PC-3 (cell line): ENCODE results near the gene TP53INP2. TPM values are rescaled to one million over a fixed set of nuclear protein-coding genes. Genes with fewer than 3 reads are reported as not detected.

Experiments used
- ATAC-seq: fragments of 200-7000 bp; cut with Tn5 transposase; 2 replicates; pipeline ENCODE4 v1.9.1; 2020; ENCODE audit warnings: mild to moderate bottlenecking, moderate library complexity
- BruUV-seq: library from RNA; stranded (reverse); fragments of 400-500 nt; replicated peaks from 2 replicates; lab custom pipeline; 2021; lab: Mats Ljungman, UMichigan
- CTCF ChIA-PET: fragments of 300-600 bp; sonication (Branson Sonifier 250); formaldehyde crosslinking; loops from one replicate; lab custom pipeline; 2022; ENCODE audit warnings: antibody characterized with exemption; lab: Charles Lee
- POLR2A ChIA-PET: fragments of 300-600 bp; sonication (Branson Sonifier 250); formaldehyde crosslinking; loops from one replicate; lab custom pipeline; 2022; ENCODE audit warnings: antibody characterized with exemption; ENCODE audit not compliant: unreplicated experiment; lab: Charles Lee
- DNase-seq: peaks from one replicate; pipeline ENCODE4 v3.0.0-alpha.2; 2015
- H2AFZ ChIP-seq: fragments of 300-600 bp; sonication (generic); 2 replicates; pipeline ENCODE4 v1.6.0; 2016; ENCODE audit warnings: antibody characterized with exemption, low read length
- H3F3A ChIP-seq: fragments of 300-600 bp; sonication (generic); one replicate; pipeline ENCODE4 v1.6.0; 2017; ENCODE audit warnings: antibody characterized with exemption, low read length, control low read depth, mild to moderate bottlenecking; ENCODE audit not compliant: unreplicated experiment
- H3K27ac ChIP-seq: fragments of 300-600 bp; sonication (generic); 2 replicates; pipeline ENCODE4 v1.5.1; 2016; ENCODE audit warnings: mild to moderate bottlenecking, low read length
- H3K27me3 ChIP-seq: fragments of 300-600 bp; sonication (generic); 2 replicates; pipeline ENCODE4 v1.6.1; 2016; ENCODE audit warnings: low read length, mixed read lengths
- H3K36me3 ChIP-seq: fragments of 300-600 bp; sonication (generic); 2 replicates; pipeline ENCODE4 v1.6.1; 2016; ENCODE audit warnings: low read depth, mixed run types, low read length, mixed read lengths
- H3K4me1 ChIP-seq: fragments of 300-600 bp; sonication (generic); 2 replicates; pipeline ENCODE4 v1.5.1; 2016; ENCODE audit warnings: low read length; ENCODE audit not compliant: insufficient read depth
- H3K4me2 ChIP-seq: fragments of 300-600 bp; sonication (generic); 2 replicates; pipeline ENCODE4 v1.6.0; 2016; ENCODE audit warnings: low read length
- H3K4me3 ChIP-seq: fragments of 300-600 bp; sonication (generic); 2 replicates; pipeline ENCODE4 v1.5.1; 2016; ENCODE audit warnings: mild to moderate bottlenecking, low read length, mixed read lengths
- H3K79me2 ChIP-seq: fragments of 300-600 bp; sonication (generic); 2 replicates; pipeline ENCODE4 v1.6.1; 2017; ENCODE audit warnings: low read length, mixed read lengths
- H3K9ac ChIP-seq: fragments of 300-600 bp; sonication (generic); 2 replicates; pipeline ENCODE4 v1.6.0; 2016; ENCODE audit warnings: mild to moderate bottlenecking, low read length
- H3K9me2 ChIP-seq: fragments of 300-600 bp; sonication (generic); replicated peaks from 2 replicates; pipeline ENCODE4 v1.6.1; 2016; ENCODE audit warnings: mixed run types, low read length, mixed read lengths
- H3K9me3 ChIP-seq: fragments of 300-600 bp; sonication (generic); 2 replicates; pipeline ENCODE4 v1.6.1; 2016; ENCODE audit warnings: low read length, mixed read lengths
- H4K20me1 ChIP-seq: fragments of 300-600 bp; sonication (generic); 2 replicates; pipeline ENCODE4 v1.6.1; 2016; ENCODE audit warnings: low read length, mixed read lengths
- EZH2 ChIP-seq: fragments of 300-600 bp; sonication (generic); IDR thresholded peaks from one replicate; pipeline ENCODE4 v1.6.1; 2017; ENCODE audit warnings: antibody characterized with exemption, mild to moderate bottlenecking, low read length; ENCODE audit not compliant: unreplicated experiment
- EZH2phosphoT487 ChIP-seq: fragments of 300-600 bp; sonication (generic); IDR thresholded peaks from 2 replicates; pipeline ENCODE4 v1.6.1; 2018; ENCODE audit warnings: mild to moderate bottlenecking, antibody characterized with exemption, low read length, borderline replicate concordance
- intact Hi-C: fragments of 100-400 bp; cut with micrococcal nuclease; formaldehyde crosslinking; loops from 2 replicates; pipeline ENCODE4 v1.9.0; 2023
- total RNA-seq: library from RNA; depleted of rRNA; stranded (reverse); fragments of >200 nt; gene quantifications from 2 replicates; pipeline ENCODE4 v1.2.3, GENCODE V29; 2014
- TF ChIP-seq, protein P1 (sequence below): fragments of 300-600 bp; sonication (generic); conservative IDR thresholded peaks from 2 replicates; pipeline ENCODE4 v1.5.1; 2017; ENCODE audit warnings: antibody characterized with exemption, low read depth, mild to moderate bottlenecking, low read length

TP53INP2 gene
- total RNA-seq, 1 experiment from 2014 or later = 2.1 TPM

DNA sequence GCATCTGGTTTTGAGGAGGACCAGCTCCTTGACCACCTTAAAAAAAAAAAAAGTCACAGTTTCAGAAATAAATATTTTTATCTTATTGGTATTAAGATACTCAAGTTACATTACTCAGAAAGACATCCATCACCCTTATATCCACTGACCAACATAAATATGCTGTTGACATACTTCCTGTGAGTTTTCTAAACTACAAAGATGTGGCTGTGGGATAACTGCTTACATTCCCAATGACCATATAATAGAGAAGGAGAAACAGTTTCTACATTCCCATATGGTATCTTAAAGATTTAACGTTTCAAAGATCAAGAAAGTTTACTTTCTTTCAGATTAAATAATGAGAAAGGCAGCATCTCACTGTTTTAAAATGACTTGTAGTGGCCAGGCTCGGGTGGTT lies 46.3 kb downstream of the TP53INP2 start:
- Histone ChIP-seq H3F3A (no peaks in the 10 kb centered on the region), H3K27me3 (no peaks in the 10 kb centered on the region), H3K4me3 (no peak overlapping the region), H3K9ac (no peak overlapping the region), H3K4me2 (no peak overlapping the region), H3K36me3 (peaks cover 52% of the 10 kb centered on the region; the same call in 1 of the 2 replicates), H3K27ac (no peak overlapping the region), H3K4me1 (no peaks in the 10 kb centered on the region), H2AFZ (no peak overlapping the region), H3K9me3 (no peaks in the 10 kb centered on the region), H4K20me1 (no peaks in the 10 kb centered on the region), H3K79me2 (no peaks in the 10 kb centered on the region), H3K9me2 (no peaks in the 10 kb centered on the region)
- ChIA-PET CTCF (no interaction called here), POLR2A (interaction anchor here (0.6 kb wide), 1 partner anchor 741 kb away, joined by 7 read pairs; no protein-coding TSS in a partner anchor)
- intact Hi-C loops = no loop called here
- ATAC-seq = no peak
- BruUV-seq = no TSS peak
- TF ChIP-seq, protein P1, sequence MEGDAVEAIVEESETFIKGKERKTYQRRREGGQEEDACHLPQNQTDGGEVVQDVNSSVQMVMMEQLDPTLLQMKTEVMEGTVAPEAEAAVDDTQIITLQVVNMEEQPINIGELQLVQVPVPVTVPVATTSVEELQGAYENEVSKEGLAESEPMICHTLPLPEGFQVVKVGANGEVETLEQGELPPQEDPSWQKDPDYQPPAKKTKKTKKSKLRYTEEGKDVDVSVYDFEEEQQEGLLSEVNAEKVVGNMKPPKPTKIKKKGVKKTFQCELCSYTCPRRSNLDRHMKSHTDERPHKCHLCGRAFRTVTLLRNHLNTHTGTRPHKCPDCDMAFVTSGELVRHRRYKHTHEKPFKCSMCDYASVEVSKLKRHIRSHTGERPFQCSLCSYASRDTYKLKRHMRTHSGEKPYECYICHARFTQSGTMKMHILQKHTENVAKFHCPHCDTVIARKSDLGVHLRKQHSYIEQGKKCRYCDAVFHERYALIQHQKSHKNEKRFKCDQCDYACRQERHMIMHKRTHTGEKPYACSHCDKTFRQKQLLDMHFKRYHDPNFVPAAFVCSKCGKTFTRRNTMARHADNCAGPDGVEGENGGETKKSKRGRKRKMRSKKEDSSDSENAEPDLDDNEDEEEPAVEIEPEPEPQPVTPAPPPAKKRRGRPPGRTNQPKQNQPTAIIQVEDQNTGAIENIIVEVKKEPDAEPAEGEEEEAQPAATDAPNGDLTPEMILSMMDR = no peak
- TF ChIP-seq EZH2 = no peak
- no peak for TF ChIP-seq EZH2phosphoT487
- DNase-seq = no peak

DNA sequence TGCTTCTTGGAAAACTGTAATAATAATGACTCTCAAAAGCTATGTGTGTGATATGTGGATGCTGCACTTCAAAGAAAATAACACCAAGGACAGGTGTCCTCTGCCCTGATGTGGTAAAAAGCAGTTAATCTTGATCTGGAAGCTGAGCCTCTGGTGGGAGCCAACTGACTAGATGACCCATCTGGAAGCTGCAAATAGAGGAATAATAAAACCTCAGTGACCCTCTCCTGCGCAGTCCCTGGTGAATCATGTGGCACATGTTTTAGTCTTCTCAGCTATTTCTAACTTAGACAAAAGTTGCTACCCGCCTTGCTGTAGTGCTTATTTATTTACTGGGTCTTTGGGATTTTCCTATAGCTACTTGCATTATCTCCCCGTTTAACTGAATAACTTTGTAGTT lies 47.3 kb downstream of the TP53INP2 start:
- no peak overlapping the region for H3K4me3 ChIP-seq
- TF ChIP-seq EZH2phosphoT487 (no peak), EZH2 (no peak)
- TF ChIP-seq, protein P1 = no peak
- POLR2A ChIA-PET = no interaction called here
- H3K27ac ChIP-seq = no peak overlapping the region
- H3K27me3 ChIP-seq = no peaks in the 10 kb centered on the region
- no peaks in the 10 kb centered on the region for H4K20me1 ChIP-seq
- CTCF ChIA-PET = no interaction called here
- DNase-seq (no peak), ATAC-seq (no peak)
- intact Hi-C loops = no loop called here
- no peaks in the 10 kb centered on the region for H3F3A ChIP-seq
- no peak overlapping the region for H2AFZ ChIP-seq
- H3K9me2 ChIP-seq = no peaks in the 10 kb centered on the region
- H3K79me2 ChIP-seq = no peaks in the 10 kb centered on the region
- H3K9ac ChIP-seq = no peak overlapping the region
- H3K36me3 ChIP-seq = peaks cover 54% of the 10 kb centered on the region; the same call in 1 of the 2 replicates
- H3K4me2 ChIP-seq = no peak overlapping the region
- H3K4me1 ChIP-seq = no peaks in the 10 kb centered on the region
- H3K9me3 ChIP-seq = no peaks in the 10 kb centered on the region
- BruUV-seq = no TSS peak

DNA sequence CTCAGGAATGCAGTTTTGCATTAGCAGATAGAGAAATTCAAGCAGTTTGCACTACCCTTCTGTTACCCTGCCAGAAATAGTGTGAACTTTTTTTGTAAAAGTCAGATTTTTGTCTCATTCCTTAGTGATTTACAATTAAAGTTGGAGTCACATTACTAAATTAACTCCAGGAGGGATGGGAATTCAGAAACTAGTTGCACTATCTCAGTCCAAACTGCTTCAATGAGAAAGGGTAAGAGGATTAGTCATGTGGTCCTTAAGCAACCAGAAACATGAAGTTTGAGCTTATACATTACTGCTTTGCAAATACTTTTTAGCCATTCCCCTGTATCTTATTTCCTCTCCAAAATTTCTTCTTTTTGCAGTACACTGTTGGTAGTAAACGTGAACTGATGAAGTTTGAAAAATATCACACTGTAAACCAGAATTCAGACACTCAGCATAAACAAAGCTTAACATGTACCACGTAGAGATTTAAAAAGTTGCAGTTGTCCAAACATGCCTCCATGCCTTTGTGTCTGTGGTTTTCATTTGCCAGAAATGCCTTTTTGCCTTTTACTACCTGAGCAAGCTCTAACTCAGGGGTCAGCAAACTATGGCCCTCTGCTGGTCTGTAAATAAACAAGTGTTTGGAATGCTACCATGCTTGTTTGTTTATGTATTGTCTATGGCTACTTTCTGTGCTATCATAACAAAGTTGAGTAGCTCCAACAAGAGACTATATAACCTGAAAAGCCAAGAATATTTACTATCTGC lies 49.7 kb downstream of the TP53INP2 start:
- Histone ChIP-seq H3K79me2 (no peaks in the 10 kb centered on the region), H4K20me1 (no peaks in the 10 kb centered on the region), H3F3A (no peaks in the 10 kb centered on the region), H3K36me3 (peaks cover 63% of the 10 kb centered on the region), H3K9me2 (no peaks in the 10 kb centered on the region), H2AFZ (no peak overlapping the region), H3K9ac (no peak overlapping the region), H3K4me1 (no peaks in the 10 kb centered on the region), H3K27me3 (no peaks in the 10 kb centered on the region), H3K9me3 (no peaks in the 10 kb centered on the region), H3K27ac (no peak overlapping the region), H3K4me3 (no peak overlapping the region), H3K4me2 (no peak overlapping the region)
- intact Hi-C loops = no loop called here
- no peak for TF ChIP-seq EZH2phosphoT487
- TF ChIP-seq, protein P1 = 0 out of 2 replicates have a peak, but pooled peaks have one; percentile 21
- ATAC-seq = no peak
- ChIA-PET POLR2A (interaction anchor here (0.6 kb wide), 1 partner anchor 162 kb away, joined by 29 read pairs; no protein-coding TSS in a partner anchor), CTCF (no interaction called here)
- BruUV-seq = no TSS peak
- DNase-seq = no peak
